ENCODE measurements around the gene CD247.

The CD247 gene

DNA sequence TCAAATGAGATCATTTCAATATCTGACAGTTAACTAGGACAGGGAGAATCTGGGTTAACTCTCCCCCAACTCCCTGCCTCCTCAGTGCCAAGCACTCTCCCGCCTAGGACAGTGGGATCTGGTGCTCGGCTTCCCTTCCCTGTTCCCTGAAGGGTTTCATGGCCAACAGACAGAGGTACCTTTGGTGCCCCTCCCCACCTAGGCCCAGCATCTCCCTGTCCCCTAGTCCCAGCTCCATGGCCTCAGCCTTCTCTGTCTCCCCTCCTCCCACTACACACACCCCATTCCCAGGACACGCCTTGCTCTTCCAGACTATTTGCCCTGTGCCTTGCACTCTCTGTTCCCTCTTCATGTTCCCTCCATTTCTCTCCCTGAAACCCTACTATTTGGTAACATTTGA, 77.1 kb downstream of the CD247 start:
- peaks cover 93% of the 10 kb centered on the region for H3K36me3 Mint-ChIP-seq (ENCODE audit: low read depth)
- peaks cover 86% of the 10 kb centered on the region for H3K4me1 Mint-ChIP-seq (ENCODE audit: low read depth)
- no peaks in the 10 kb centered on the region for H3K27me3 Mint-ChIP-seq
- peak overlapping the region; percentile 81 for H3K27ac Mint-ChIP-seq
- H3K4me3 Mint-ChIP-seq: no peak overlapping the region
- no peak for DNase-seq
- H3K9me3 Mint-ChIP-seq: no peaks in the 10 kb centered on the region

DNA sequence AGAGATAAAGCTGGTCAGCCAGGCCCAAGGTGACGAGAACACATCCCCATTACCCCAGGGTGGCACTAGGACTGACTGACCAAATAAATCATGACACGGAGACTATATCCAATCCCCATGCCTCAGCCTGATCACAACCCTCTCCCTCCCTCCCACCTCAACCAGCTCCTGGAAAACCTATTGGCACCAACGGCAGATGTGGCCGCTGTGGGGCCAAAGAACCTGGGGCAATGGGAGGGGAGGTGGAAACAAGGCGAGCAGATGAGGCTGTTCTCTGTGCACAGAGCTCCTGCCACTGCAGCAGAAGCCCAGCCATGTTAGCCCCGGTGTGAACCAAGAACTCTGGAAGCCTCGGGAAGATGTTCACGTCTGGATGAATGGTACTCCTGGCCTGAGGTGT, 77.6 kb downstream of the CD247 start:
- Mint-ChIP-seq H3K27me3 (no peaks in the 10 kb centered on the region), H3K4me3 (no peak overlapping the region), H3K9me3 (no peaks in the 10 kb centered on the region), H3K27ac (peak overlapping the region; percentile 85), H3K4me1 (ENCODE audit: low read depth) (peaks cover 86% of the 10 kb centered on the region), H3K36me3 (ENCODE audit: low read depth) (peaks cover 93% of the 10 kb centered on the region)
- peak; percentile 29 for DNase-seq

DNA sequence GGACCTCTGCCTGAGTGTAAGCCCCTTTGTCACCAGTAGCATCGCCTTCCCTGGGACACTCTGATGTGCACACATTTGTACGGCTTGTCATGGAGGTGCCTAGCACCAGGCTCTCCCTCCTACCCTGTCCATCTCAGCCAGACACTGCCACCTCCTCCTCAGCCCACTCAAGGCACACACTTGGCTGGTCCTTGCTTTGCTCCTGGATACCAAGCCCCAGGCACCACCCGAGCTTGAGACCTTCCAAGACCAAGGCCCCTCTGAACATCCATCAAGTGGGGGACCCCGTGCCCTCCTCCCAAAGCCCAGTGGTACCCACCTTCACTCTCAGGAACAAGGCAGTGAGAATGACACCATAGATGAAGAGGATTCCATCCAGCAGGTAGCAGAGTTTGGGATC, 78.0 kb downstream of the CD247 start:
- Mint-ChIP-seq H3K36me3 (ENCODE audit: low read depth) (peaks cover 93% of the 10 kb centered on the region), H3K27ac (peak overlapping the region; percentile 85), H3K27me3 (no peaks in the 10 kb centered on the region), H3K9me3 (no peaks in the 10 kb centered on the region), H3K4me3 (no peak overlapping the region), H3K4me1 (ENCODE audit: low read depth) (peaks cover 86% of the 10 kb centered on the region)
- peak; percentile 28 for DNase-seq

DNA sequence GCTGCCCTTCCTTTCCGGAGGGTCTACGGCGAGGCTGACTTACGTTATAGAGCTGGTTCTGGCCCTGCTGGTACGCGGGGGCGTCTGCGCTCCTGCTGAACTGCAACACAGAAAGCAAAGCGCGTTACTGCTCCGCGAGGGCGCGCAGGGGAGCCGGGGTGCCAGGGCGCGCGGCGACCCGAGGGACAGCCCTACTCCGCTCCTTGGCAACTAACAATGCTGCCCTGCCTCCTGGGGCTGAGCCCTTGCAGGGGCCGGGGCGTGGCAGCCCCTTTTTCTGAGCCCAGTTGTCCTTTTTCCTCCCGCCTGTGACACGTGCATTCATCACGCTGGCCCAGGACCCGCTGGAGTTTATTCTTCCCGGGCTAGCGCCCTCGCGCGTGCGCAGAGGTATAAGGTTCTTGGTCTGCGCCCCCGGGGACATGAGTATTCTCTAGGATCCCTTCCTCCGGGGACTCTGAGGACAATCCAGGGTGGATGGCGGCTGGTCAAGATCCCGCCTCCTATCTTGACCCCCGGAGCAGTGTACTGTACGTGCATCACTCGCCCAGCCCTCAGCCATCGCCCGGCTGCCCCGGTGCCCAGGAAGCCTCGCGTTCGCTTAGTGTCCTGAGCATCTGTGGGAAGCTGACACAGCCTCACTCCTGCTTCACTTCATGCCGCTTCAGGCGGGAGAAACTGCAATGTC, 78.9 kb downstream of the CD247 start:
- peak; percentile 74 for DNase-seq
- no peaks in the 10 kb centered on the region for H3K27me3 Mint-ChIP-seq
- H3K9me3 Mint-ChIP-seq: no peaks in the 10 kb centered on the region
- peaks cover 83% of the 10 kb centered on the region for H3K4me1 Mint-ChIP-seq (ENCODE audit: low read depth)
- H3K27ac Mint-ChIP-seq: peak overlapping the region; percentile 85
- peaks cover 92% of the 10 kb centered on the region for H3K36me3 Mint-ChIP-seq (ENCODE audit: low read depth)
- peak overlapping the region; percentile 45 for H3K4me3 Mint-ChIP-seq

DNA sequence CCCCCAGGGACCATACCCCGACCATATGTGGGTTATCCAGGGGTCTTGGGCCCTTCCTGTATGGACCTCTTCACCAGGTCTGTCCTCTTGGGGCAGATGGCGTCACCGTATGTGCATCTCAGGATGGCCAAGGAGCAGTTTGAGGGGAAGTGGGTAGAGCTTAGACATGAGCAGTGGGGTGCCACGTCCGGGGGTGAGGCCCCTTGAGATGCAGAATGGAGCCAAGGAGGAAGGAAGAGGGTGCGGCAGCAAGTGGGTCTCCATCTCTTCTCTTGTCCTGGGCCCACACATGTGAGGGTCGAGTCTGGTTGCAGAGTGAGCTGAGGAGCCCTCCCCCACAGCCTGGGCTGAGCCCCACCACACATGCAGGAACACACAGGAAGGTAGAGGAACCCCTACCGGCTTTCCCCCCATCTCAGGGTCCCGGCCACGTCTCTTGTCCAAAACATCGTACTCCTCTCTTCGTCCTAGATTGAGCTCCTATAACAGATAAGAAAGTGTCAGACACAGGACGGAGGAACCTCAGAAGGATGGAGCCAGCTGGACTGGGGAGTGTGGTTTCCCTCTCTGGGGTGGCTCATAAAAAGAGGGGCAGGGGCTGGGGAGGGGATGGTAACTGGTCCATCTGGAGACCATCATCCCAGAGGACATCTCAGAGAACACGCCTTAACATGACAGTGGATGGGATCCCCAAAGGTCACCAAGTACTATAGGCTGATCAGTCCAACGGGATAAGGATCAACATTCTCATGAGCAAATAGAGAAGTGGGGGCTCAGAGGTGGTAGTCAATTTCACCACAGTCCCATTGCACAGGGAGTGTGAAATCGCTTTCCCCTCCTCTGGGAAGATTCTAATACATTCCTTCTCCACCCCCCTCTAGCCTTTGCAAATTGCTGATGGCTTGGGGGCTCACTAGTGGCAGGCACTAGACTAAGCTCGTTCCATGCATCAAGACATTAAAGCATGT, 79.9 kb downstream of the CD247 start:
- H3K4me3 Mint-ChIP-seq: peak overlapping the region; percentile 1
- H3K4me1 Mint-ChIP-seq (ENCODE audit: low read depth): peaks cover 79% of the 10 kb centered on the region
- H3K27ac Mint-ChIP-seq: peak overlapping the region; percentile 85
- peaks cover 92% of the 10 kb centered on the region for H3K36me3 Mint-ChIP-seq (ENCODE audit: low read depth)
- no peaks in the 10 kb centered on the region for H3K9me3 Mint-ChIP-seq
- H3K27me3 Mint-ChIP-seq: no peaks in the 10 kb centered on the region
- peak; percentile 47 for DNase-seq

DNA sequence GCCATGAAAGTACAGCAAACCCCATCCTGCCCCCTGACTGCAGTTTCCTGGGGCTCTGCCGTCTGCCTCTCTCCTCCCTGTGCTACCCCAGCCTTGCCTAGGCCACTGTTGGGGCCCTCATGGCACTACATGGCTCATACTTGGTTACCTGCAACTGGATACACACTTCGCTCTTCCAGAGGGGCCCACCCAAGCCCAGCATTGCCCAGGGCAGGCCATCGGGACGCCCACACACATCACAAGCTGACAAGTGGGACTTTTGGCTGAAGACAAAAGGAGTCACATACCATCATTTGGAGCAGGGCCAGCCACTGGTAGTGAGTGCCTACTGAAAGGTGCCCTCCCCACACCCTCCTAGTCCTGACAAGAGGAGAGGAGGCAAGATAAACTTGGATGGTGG, 82.8 kb downstream of the CD247 start:
- peaks cover 93% of the 10 kb centered on the region for H3K36me3 Mint-ChIP-seq (ENCODE audit: low read depth)
- no peaks in the 10 kb centered on the region for H3K9me3 Mint-ChIP-seq
- peaks cover 64% of the 10 kb centered on the region for H3K4me1 Mint-ChIP-seq (ENCODE audit: low read depth)
- peak overlapping the region; percentile 91 for H3K27ac Mint-ChIP-seq
- no peaks in the 10 kb centered on the region for H3K27me3 Mint-ChIP-seq
- no peak for DNase-seq
- no peak overlapping the region for H3K4me3 Mint-ChIP-seq

DNA sequence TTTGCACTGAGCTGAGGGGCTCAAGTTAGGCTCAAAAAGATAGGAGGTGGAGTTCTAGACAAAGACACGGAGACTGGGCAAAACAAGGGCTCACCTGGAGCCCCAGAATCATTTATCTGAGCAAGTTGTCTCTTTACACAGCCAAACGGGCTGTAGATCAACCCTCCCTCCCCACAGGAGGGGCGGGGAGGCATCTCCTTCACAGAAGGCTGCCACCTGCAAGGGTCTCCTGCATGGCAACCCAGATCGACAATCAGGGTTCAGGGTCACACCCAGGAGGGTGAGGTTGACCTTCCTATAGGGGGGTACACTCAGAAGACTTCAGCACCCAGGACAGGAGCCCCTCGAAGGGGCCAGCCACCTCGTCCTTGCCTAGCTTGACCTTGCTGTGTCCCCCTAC, 84.0 kb downstream of the CD247 start:
- Mint-ChIP-seq H3K27ac (peak overlapping the region; percentile 51), H3K36me3 (ENCODE audit: low read depth) (peaks cover 93% of the 10 kb centered on the region), H3K4me1 (ENCODE audit: low read depth) (peaks cover 63% of the 10 kb centered on the region), H3K27me3 (no peaks in the 10 kb centered on the region), H3K9me3 (no peaks in the 10 kb centered on the region), H3K4me3 (no peak overlapping the region)
- no peak for DNase-seq

DNA sequence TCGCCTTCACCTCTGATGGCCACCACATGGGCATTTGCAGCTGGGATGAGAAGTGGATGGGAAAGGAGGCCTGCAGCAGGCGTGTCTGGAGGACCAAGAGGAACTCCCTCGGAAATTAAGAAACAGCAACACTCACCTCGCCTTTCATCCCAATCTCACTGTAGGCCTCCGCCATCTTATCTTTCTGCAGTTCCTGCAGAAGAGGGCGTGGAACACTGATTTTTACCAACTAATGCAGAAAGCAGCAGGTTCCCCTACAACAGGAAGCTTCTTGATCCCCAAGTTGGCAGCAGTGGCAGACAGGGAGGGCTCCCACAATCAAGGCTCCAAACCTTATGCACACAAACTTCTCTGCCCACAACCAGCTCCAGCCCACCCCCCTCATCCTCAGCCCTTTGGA, 84.4 kb downstream of the CD247 start:
- Mint-ChIP-seq H3K27ac (peak overlapping the region; percentile 51), H3K27me3 (no peaks in the 10 kb centered on the region), H3K36me3 (ENCODE audit: low read depth) (peaks cover 92% of the 10 kb centered on the region), H3K9me3 (no peaks in the 10 kb centered on the region), H3K4me3 (no peak overlapping the region), H3K4me1 (ENCODE audit: low read depth) (peaks cover 62% of the 10 kb centered on the region)
- DNase-seq: no peak

DNA sequence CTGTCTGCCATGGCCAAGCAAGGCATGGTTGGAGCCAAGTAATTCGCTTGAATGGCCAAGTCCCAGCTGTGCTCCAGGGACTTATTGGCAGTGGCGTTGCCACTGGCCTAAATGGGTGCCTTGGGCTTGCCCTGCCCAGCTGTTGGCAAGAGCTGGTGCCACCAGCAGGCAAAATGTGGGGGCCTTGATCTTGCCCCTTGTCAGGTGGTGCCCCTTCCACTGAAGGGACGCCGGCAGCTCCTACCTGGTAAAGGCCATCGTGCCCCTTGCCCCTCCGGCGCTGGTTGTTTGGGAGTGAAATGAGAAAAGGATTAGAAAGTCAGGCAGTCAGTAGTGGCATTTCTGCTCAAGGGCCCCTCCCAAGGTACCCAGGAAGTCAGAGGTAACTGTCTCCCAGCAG, 85.5 kb downstream of the CD247 start:
- no peak overlapping the region for H3K4me3 Mint-ChIP-seq
- H3K36me3 Mint-ChIP-seq (ENCODE audit: low read depth): peaks cover 90% of the 10 kb centered on the region
- peak overlapping the region; percentile 70 for H3K27ac Mint-ChIP-seq

DNA sequence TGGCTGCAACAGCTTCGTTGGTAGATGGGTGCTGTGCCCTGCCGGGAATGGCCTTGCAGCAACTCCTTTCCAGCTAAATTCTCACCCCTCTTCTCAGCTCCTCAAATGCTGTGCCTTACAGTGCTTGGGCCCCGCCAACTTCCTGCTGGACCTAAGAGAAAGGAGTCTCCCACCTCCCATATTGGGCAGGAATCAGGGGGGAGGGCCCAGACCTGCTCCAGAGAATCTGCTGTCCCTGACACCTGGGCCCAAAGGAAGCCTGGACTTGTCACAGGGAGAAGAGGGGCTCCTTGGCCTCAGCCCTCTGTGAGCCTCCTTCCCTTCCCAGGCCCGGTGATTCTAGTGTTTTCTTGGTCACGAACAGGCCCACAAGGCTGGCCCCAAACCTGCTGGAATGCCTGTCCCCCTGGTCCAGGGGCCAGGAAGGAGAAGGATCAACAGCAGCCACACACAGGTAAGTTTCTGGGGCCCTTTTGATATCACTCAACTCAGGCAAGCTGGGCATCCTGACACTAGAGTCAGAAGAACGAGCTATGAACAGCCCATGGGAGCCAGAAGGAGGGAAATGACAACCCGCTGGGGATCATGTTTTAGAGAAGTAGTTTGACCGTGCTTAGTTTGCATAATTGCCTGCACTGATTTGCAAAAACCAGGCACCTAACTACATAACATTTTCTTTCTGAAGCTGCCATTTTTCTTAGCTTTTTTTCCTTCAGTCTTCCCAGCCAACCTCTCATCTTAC, 86.2 kb downstream of the CD247 start:
- no peak overlapping the region for H3K4me3 Mint-ChIP-seq
- H3K9me3 Mint-ChIP-seq: no peaks in the 10 kb centered on the region
- H3K36me3 Mint-ChIP-seq (ENCODE audit: low read depth): peaks cover 85% of the 10 kb centered on the region
- H3K27ac Mint-ChIP-seq: peak overlapping the region; percentile 68
- H3K27me3 Mint-ChIP-seq: no peaks in the 10 kb centered on the region
- peaks cover 61% of the 10 kb centered on the region for H3K4me1 Mint-ChIP-seq (ENCODE audit: low read depth)
- no peak for DNase-seq

More for the DNA sequence above, 85.5 kb downstream of the CD247 start:
- Mint-ChIP-seq H3K27me3 (no peaks in the 10 kb centered on the region), H3K9me3 (no peaks in the 10 kb centered on the region), H3K4me1 (ENCODE audit: low read depth) (peaks cover 61% of the 10 kb centered on the region)
- DNase-seq: no peak

DNA sequence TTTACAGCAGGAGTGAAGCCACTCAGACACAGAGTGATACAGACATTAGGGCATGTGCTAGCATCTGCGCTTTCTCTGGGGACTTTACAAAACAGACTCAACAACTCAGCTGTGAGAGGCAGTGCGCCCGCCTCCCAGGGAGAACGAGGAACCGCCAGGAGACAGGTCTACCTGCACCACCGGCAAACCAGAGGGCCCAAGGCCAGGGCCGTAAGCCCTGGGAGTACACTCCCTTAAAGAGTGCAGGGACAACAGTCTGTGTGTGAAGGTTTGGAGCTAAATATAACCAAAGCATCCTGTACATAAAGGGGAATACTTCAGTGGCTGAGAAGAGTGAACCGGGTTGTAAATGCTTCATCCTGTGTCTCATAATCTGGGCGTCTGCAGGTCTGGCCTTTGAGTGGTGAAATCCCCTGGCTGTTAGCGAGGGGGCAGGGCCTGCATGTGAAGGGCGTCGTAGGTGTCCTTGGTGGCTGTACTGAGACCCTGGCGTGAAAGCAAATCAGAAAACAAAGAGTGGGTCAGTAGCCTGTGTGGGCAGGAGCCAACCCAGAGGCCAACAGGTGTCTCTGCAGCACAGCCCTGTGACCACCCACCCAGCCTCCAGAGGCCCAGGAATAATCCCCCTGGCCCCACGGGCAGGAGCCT, 86.9 kb downstream of the CD247 start:
- no peaks in the 10 kb centered on the region for H3K9me3 Mint-ChIP-seq
- H3K4me1 Mint-ChIP-seq (ENCODE audit: low read depth): peaks cover 54% of the 10 kb centered on the region
- peak overlapping the region; percentile 90 for H3K27ac Mint-ChIP-seq
- peaks cover 78% of the 10 kb centered on the region for H3K36me3 Mint-ChIP-seq (ENCODE audit: low read depth)
- no peak for DNase-seq
- no peak overlapping the region for H3K4me3 Mint-ChIP-seq
- no peaks in the 10 kb centered on the region for H3K27me3 Mint-ChIP-seq

DNA sequence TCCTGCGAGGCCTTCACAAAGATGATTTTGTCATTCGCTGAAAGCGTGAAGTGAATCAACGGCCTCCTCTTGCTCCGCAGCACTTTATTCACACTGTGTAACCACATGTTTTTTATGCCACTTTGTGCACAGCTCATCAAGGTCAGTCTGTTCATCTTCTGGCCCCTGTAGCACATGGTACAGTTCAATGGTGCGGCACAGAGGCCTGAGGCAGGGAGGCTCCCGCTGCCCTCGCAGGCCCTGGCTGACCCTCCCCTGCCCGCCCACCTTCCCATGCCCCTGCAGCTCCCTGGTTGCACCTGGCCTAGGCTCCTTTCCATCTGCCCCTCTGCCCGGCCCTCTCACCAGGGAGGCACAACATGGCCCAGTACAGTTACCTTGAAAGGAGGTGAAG, 87.5 kb downstream of the CD247 start:
- Mint-ChIP-seq H3K9me3 (no peaks in the 10 kb centered on the region), H3K4me1 (ENCODE audit: low read depth) (peaks cover 51% of the 10 kb centered on the region), H3K4me3 (no peak overlapping the region), H3K27me3 (no peaks in the 10 kb centered on the region), H3K36me3 (ENCODE audit: low read depth) (peaks cover 73% of the 10 kb centered on the region), H3K27ac (peak overlapping the region; percentile 90)
- DNase-seq: no peak

DNA sequence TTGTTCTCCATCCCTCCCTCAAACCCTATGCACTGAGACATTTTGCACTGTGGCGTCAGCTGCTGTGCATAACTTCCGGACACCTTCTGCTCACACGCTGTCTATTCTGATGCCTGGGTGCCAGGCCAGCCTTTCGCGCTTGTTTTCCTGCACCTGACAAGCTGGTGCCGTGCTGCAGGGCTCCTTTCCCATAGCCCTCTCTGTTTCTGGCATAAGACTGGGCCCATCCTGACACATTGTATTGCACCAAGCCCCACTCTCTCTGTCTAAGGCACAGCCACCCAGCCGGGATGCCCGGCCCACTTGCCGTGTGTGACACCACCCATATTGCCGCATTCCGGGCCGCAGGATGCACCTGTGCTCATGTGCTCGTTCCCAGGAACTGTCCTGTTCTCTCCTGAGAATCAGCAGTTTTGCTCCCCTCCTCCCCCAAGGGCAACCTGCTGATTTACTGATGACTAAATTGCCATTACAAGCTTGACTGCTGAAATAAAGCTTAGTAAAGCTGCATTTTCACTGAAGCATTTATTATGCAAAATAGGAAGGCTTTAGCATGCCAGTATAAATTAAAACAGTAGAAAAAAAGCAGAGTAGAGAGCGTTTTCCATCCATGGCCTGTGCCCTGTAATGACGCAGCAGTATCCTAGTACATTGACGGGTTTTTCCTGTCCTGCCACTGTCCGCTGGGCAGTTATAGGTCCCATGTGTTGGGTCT, 88.0 kb downstream of the CD247 start:
- Mint-ChIP-seq H3K9me3 (no peaks in the 10 kb centered on the region), H3K4me3 (no peak overlapping the region), H3K36me3 (ENCODE audit: low read depth) (peaks cover 67% of the 10 kb centered on the region), H3K27me3 (no peaks in the 10 kb centered on the region), H3K4me1 (ENCODE audit: low read depth) (peaks cover 45% of the 10 kb centered on the region), H3K27ac (peak overlapping the region; percentile 90)
- DNase-seq: no peak

Measured in activated T-cell treated with anti-CD3 and anti-CD28 coated beads, Interleukin-2, amount 50 U/mL, for 24 hours (primary cell).